H1 (cell line): ENCODE measurements around the gene CDKN3. TPM values are rescaled to one million over a fixed set of nuclear protein-coding genes. Genes with fewer than 3 reads are reported as not detected.
A peak's percentile ranks its signal among the peaks of the same experiment; 100 is the strongest.

Source experiments
- CTCF ChIA-PET: fragments of 300-600 bp; sonication (Branson Sonifier 250); formaldehyde crosslinking; loops from one replicate; lab custom pipeline; 2021; ENCODE audit not compliant: partially characterized antibody; lab: Charles Lee
- POLR2A ChIA-PET: fragments of 300-600 bp; sonication (Branson Sonifier 250); formaldehyde crosslinking; loops from one replicate; lab custom pipeline; 2021; ENCODE audit warnings: inconsistent platforms; ENCODE audit not compliant: partially characterized antibody; lab: Charles Lee
- DNase-seq, 2 experiments: peaks; one replicate each; pipeline versions ENCODE4 v3.0.0 to v3.0.0-alpha.2; 2010 to 2022; ENCODE audit warnings: low spot score in 2 of 2, low read depth in 1 of 2, mixed read lengths in 1 of 2
- FAIRE-seq: peaks from 2 replicates; lab custom pipeline; 2011; peaks lifted over from hg19 to GRCh38; lab: Jason Lieb, UNC
- H2AFZ ChIP-seq: 2 replicates; pipeline ENCODE4 v1.8.1; 2012; ENCODE audit warnings: low read length, inconsistent platforms
- H2AK5ac ChIP-seq: 2 replicates; pipeline ENCODE4 v1.6.1; 2013; ENCODE audit warnings: low read depth, low read length
- H2BK120ac ChIP-seq: replicated peaks from 2 replicates; pipeline ENCODE3; 2013; ENCODE audit warnings: low read depth, low read length, inconsistent platforms
- H2BK12ac ChIP-seq: 2 replicates; pipeline ENCODE4 v1.6.1; 2013; ENCODE audit warnings: low read depth, low read length
- H2BK15ac ChIP-seq: 2 replicates; pipeline ENCODE4 v1.6.1; 2013; ENCODE audit warnings: low read length
- H2BK20ac ChIP-seq: 2 replicates; pipeline ENCODE4 v1.6.1; 2013; ENCODE audit warnings: low read length
- H2BK5ac ChIP-seq: 2 replicates; pipeline ENCODE4 v1.6.1; 2013; ENCODE audit warnings: low read depth, low read length
- H3K14ac ChIP-seq: 2 replicates; pipeline ENCODE4 v1.6.1; 2013; ENCODE audit warnings: inconsistent platforms; ENCODE audit not compliant: insufficient read length
- H3K18ac ChIP-seq: 2 replicates; pipeline ENCODE4 v1.6.1; 2013; ENCODE audit warnings: low read length; ENCODE audit errors: extremely low read depth
- H3K23ac ChIP-seq: 2 replicates; pipeline ENCODE4 v1.6.1; 2013; ENCODE audit warnings: inconsistent platforms; ENCODE audit not compliant: insufficient read length
- H3K23me2 ChIP-seq: 2 replicates; pipeline ENCODE4 v1.6.1; 2013; ENCODE audit warnings: low read depth, low read length
- H3K27ac ChIP-seq: 2 replicates; pipeline ENCODE4 v1.6.1; 2011; ENCODE audit warnings: low read depth, low read length, inconsistent platforms
- H3K27me3 ChIP-seq, 4 experiments: replicated peaks in 1 of 4; 1 replicate in 1 of 4; 2 replicates in 3 of 4; pipeline versions ENCODE4 v1.6.1 to v1.8.1; 2011 to 2013; ENCODE audit warnings: low read length in 3 of 4, mild to moderate bottlenecking in 3 of 4, inconsistent platforms in 2 of 4, mixed read lengths in 2 of 4, moderate library complexity in 1 of 4; ENCODE audit not compliant: control insufficient read depth in 3 of 4, insufficient read depth in 3 of 4; ENCODE audit errors: extremely low read depth in 1 of 4
- H3K36me3 ChIP-seq, 4 experiments: 2 replicates each; pipeline versions ENCODE4 v1.6.1 to v1.8.1; 2011 to 2013; ENCODE audit warnings: mild to moderate bottlenecking in 4 of 4, low read length in 3 of 4, moderate library complexity in 2 of 4, control low read depth in 1 of 4, inconsistent platforms in 1 of 4; ENCODE audit not compliant: insufficient read depth in 4 of 4, control insufficient read depth in 2 of 4
- H3K4ac ChIP-seq: replicated peaks from 2 replicates; pipeline ENCODE3; 2013; ENCODE audit warnings: low read length, low read depth, mixed read lengths, inconsistent platforms; ENCODE audit not compliant: insufficient read length
- H3K4me1 ChIP-seq, 4 experiments: replicated peaks in 1 of 4; 1 replicate in 1 of 4; 2 replicates in 3 of 4; pipeline versions ENCODE4 v1.6.1 to v1.8.1; 2011 to 2013; ENCODE audit warnings: low read length in 3 of 4, inconsistent platforms in 2 of 4, mixed read lengths in 1 of 4; ENCODE audit not compliant: insufficient read depth in 4 of 4, control insufficient read depth in 3 of 4
- H3K4me2 ChIP-seq, 2 experiments: 2 replicates each; pipeline versions ENCODE4 v1.6.1 to v1.8.1; 2011 to 2013; ENCODE audit warnings: low read depth in 2 of 2, low read length in 2 of 2, control low read depth in 1 of 2, inconsistent platforms in 1 of 2, mild to moderate bottlenecking in 1 of 2; ENCODE audit not compliant: insufficient read depth in 1 of 2
- H3K4me3 ChIP-seq, 4 experiments: fragments of 200-600, 300-600 bp in 1 of 4; sonication (generic), shearing (Covaris generic), sonication (Bioruptor Twin) in 1 of 4; 2 replicates each; pipeline versions ENCODE4 v1.5.1 to v1.8.1; 2011 to 2016; ENCODE audit warnings: low read length in 4 of 4, low read depth in 3 of 4, control low read depth in 2 of 4, inconsistent platforms in 2 of 4, mild to moderate bottlenecking in 2 of 4, mixed read lengths in 1 of 4, moderate library complexity in 1 of 4; ENCODE audit not compliant: insufficient read depth in 2 of 4; ENCODE audit errors: extremely low read depth in 1 of 4
- H3K56ac ChIP-seq: replicated peaks from 2 replicates; pipeline ENCODE3; 2013; ENCODE audit warnings: low read depth, mild to moderate bottlenecking, mixed read lengths, low read length, inconsistent platforms; ENCODE audit not compliant: insufficient read length
- H3K79me1 ChIP-seq: 2 replicates; pipeline ENCODE4 v1.6.1; 2013; ENCODE audit warnings: low read depth, low read length, control low read depth
- H3K79me2 ChIP-seq, 2 experiments: 2 replicates each; pipeline versions ENCODE4 v1.6.1 to v1.8.1; 2012 to 2013; ENCODE audit warnings: low read length in 2 of 2, mild to moderate bottlenecking in 2 of 2, inconsistent platforms in 1 of 2; ENCODE audit not compliant: insufficient read depth in 2 of 2, control insufficient read depth in 1 of 2
- H3K9ac ChIP-seq, 4 experiments: replicated peaks in 1 of 4; 1 replicate in 1 of 4; 2 replicates in 3 of 4; pipeline versions ENCODE4 v1.6.1 to v1.8.1; 2011 to 2013; ENCODE audit warnings: low read depth in 3 of 4, low read length in 3 of 4, control low read depth in 2 of 4, mild to moderate bottlenecking in 2 of 4, moderate library complexity in 2 of 4, inconsistent platforms in 1 of 4; ENCODE audit errors: extremely low read depth in 1 of 4
- H3K9me3 ChIP-seq, 2 experiments: 2 replicates each; pipeline versions ENCODE4 v1.6.1 to v1.8.1; 2012 to 2013; ENCODE audit warnings: mild to moderate bottlenecking in 2 of 2, moderate library complexity in 2 of 2, control low read depth in 1 of 2, inconsistent platforms in 1 of 2, low read depth in 1 of 2, low read length in 1 of 2, mixed read lengths in 1 of 2; ENCODE audit not compliant: insufficient read depth in 2 of 2
- H4K20me1 ChIP-seq, 2 experiments: replicated peaks in 1 of 2; 2 replicates each; pipeline versions ENCODE3 to v1.8.1; 2011 to 2013; ENCODE audit warnings: inconsistent platforms in 2 of 2, low read length in 2 of 2, mild to moderate bottlenecking in 1 of 2; ENCODE audit not compliant: insufficient read depth in 2 of 2, control insufficient read depth in 1 of 2
- H4K5ac ChIP-seq: 2 replicates; pipeline ENCODE4 v1.6.1; 2013; ENCODE audit warnings: low read length, low read depth, mixed read lengths, inconsistent platforms; ENCODE audit not compliant: insufficient read length
- H4K8ac ChIP-seq: 2 replicates; pipeline ENCODE4 v1.8.0; 2013; ENCODE audit warnings: mild to moderate bottlenecking, moderate library complexity, low read length, inconsistent platforms; ENCODE audit not compliant: insufficient read depth; ENCODE audit errors: extremely low read depth
- H4K91ac ChIP-seq: replicated peaks from 2 replicates; pipeline ENCODE3; 2013; ENCODE audit warnings: low read length, mixed read lengths, inconsistent platforms; ENCODE audit not compliant: insufficient read length
- HDAC2 ChIP-seq, 2 experiments: fragments of 300-600 bp in 1 of 2; sonication (generic) in 1 of 2; IDR thresholded peaks; 2 replicates each; pipeline ENCODE4 v1.6.1; 2011 to 2012; ENCODE audit warnings: low read depth in 2 of 2, low read length in 2 of 2, mild to moderate bottlenecking in 2 of 2, moderate library complexity in 2 of 2, borderline replicate concordance in 1 of 2, inconsistent platforms in 1 of 2
- POLR2AphosphoS5 ChIP-seq: IDR thresholded peaks from 2 replicates; pipeline ENCODE4 v1.6.1; 2011; ENCODE audit warnings: low read depth, low read length
- RFX5 ChIP-seq: IDR thresholded peaks from 2 replicates; pipeline ENCODE4 v1.6.1; 2011; ENCODE audit warnings: low read depth, low read length, improper control_type of control experiment, borderline replicate concordance
- TBP ChIP-seq: IDR thresholded peaks from 2 replicates; pipeline ENCODE4 v1.6.1; 2011; ENCODE audit warnings: low read depth, low read length, improper control_type of control experiment
- WGBS, 2 experiments: shearing (Covaris generic) in 1 of 2; methylation state at CpG; one replicate each; pipeline versions ENCODE4 v1.1.6 to v1.1.7; 2013 to 2015; ENCODE audit warnings: low lambda C conversion rate in 2 of 2, mixed read lengths in 2 of 2, inconsistent platforms in 1 of 2, low coverage in 1 of 2, missing lambda C conversion rate in 1 of 2; ENCODE audit not compliant: insufficient replicate concordance in 2 of 2, insufficient coverage in 1 of 2, insufficient read length in 1 of 2; ENCODE audit errors: extremely low coverage in 1 of 2, missing lambda C conversion rate in 1 of 2; 5-methylcytosine and 5-hydroxymethylcytosine counted together
- polyA plus RNA-seq, 7 experiments: library from polyadenylated mRNA; depleted of rRNA in 3 of 7; stranded (reverse) in 5 of 7; unstranded in 2 of 7; fragments of >200 nt in 5 of 7; fragments of 200-250 nt in 2 of 7; gene quantifications; 1 replicate in 5 of 7; 2 replicates in 1 of 7; 4 replicates in 1 of 7; pipeline versions ENCODE4 v1.2.1 to v1.2.3, GENCODE V29; 2011 to 2013; ENCODE audit warnings: missing spikeins in 2 of 7, mixed read lengths in 2 of 7
- total RNA-seq: library from RNA; stranded (reverse); fragmentation: NEBNext Ultra II Directional; extraction: Animal tissue kit (Norgen Biotek cat#: 25700); gene quantifications from 2 replicates; pipeline ENCODE4 v1.2.1, GENCODE V29; 2021

Gene CDKN3
- total and polyA plus RNA-seq, 2 of the 8 experiments (the other 6 are each of a cell fraction or from before 2014, with no cell fraction given): 43.5 to 48.3 TPM

- ChIA-PET POLR2A (interaction anchor here (1.2 to 3.7 kb wide), 6 partner anchors 10 to 172 kb away, joined by 3 to 25 read pairs (median 10); partner anchors contain the start of gene GMFB), CTCF (interaction anchor here (0.8 to 5.3 kb wide), 6 partner anchors 15 to 96 kb away, joined by 3 to 26 read pairs (median 6); partner anchors contain the start of gene GMFB)
- Histone ChIP-seq H2AK5ac (no peak overlapping the region), H3K4me1 (peaks cover 0 to under 1% (median under 1%) of the 10 kb centered on the region in 4 experiments; a peak in 2 of 7 replicates), H4K20me1 (no peaks in the 10 kb centered on the region), H3K56ac (no peak overlapping the region), H3K4me3 (no peak overlapping the region), H3K9ac (no peak overlapping the region), H3K4ac (no peak overlapping the region), H4K8ac (no peak overlapping the region), H3K79me2 (no peaks in the 10 kb centered on the region), H2BK15ac (no peak overlapping the region), H3K14ac (no peak overlapping the region), H2BK12ac (no peak overlapping the region), H2BK20ac (no peak overlapping the region), H3K9me3 (no peaks in the 10 kb centered on the region), H2BK120ac (no peak overlapping the region), H2BK5ac (no peak overlapping the region), H3K27me3 (peaks cover 0 to 1% (median under 1%) of the 10 kb centered on the region in 4 experiments; a peak in 2 of 7 replicates), H3K23me2 (peaks cover 8% of the 10 kb centered on the region; the same call in 1 of the 2 replicates), H4K5ac (no peak overlapping the region), H3K79me1 (no peaks in the 10 kb centered on the region), H3K4me2 (peak overlapping the region in 1 of 2 experiments; percentile 43; a peak in 1 of 4 replicates), H3K18ac (no peak overlapping the region), H3K36me3 (no peaks in the 10 kb centered on the region), H3K27ac (no peak overlapping the region), H4K91ac (no peak overlapping the region), H2AFZ (no peak overlapping the region), H3K23ac (no peak overlapping the region)
- FAIRE-seq (no peak), DNase-seq (no peak)
- TF ChIP-seq TBP (peak; percentile 46; the same call in 1 of the 2 replicates), HDAC2 (IDR thresholded peaks at IDR 0.05; ENCODE audit: borderline replicate concordance in 1 of 2, low read depth in 2 of 2, low read length in 2 of 2) (no peak), POLR2AphosphoS5 (no peak), RFX5 (no peak)
- WGBS, 2 experiments: 91% methylated on average over 14 of the region's 14 CpGs; no CpG with 5 or more reads in 1 of the 2 experiments
Observed at GRCh38 chr14:54392131-54392859, 4.5 kb upstream of the CDKN3 start.
